ENCODE data around the gene ACTL8. TPM values are rescaled to one million over a fixed set of nuclear protein-coding genes. Genes with fewer than 3 reads are reported as not detected.

ACTL8 gene
- total and polyA plus RNA-seq, 7 experiments from 2014 or later = not detected

- no peaks in the 10 kb centered on the region for H3K36me3 Mint-ChIP-seq
- Histone ChIP-seq H3K27me3 (ENCODE audit: control insufficient read depth in 2 of 2, insufficient read depth in 2 of 2, low read length in 2 of 2) (no peaks in the 10 kb centered on the region), H3K4me1 (ENCODE audit: control insufficient read depth in 2 of 2, insufficient read depth in 2 of 2, low read length in 2 of 2) (no peaks in the 10 kb centered on the region), H3K4me3 (ENCODE audit: low read length) (no peak overlapping the region), H3K27ac (ENCODE audit: low read depth, low read length) (no peak overlapping the region), H3K36me3 (ENCODE audit: control insufficient read depth in 2 of 3, insufficient read depth in 3 of 3, low read length in 3 of 3) (no peaks in the 10 kb centered on the region), H3K9me3 (ENCODE audit: control insufficient read depth in 2 of 3, low read length in 3 of 3) (no peaks in the 10 kb centered on the region)
- ATAC-seq (no peak), DNase-seq (no peak)
- H3K27me3 Mint-ChIP-seq = peaks cover under 1 to 21% (median 4%) of the 10 kb centered on the region in 5 donors
- intact Hi-C loops (cut with micrococcal nuclease) = no loop called here
- peaks cover 0 to 5% (median 0%) of the 10 kb centered on the region in 11 donors for H3K9me3 Mint-ChIP-seq
- H3K4me1 Mint-ChIP-seq = no peaks in the 10 kb centered on the region
- H3K27ac Mint-ChIP-seq = no peak overlapping the region
- ChIA-PET CTCF (no interaction called here), POLR2A (no interaction called here)
- no peak overlapping the region for H3K4me3 Mint-ChIP-seq
These were observed 20.7 kb downstream of the ACTL8 start for GRCh38 chr1:17775796-17776195.

- CTCF ChIA-PET = no interaction called here
- POLR2A ChIA-PET = no interaction called here
These were observed 21.3 kb downstream of the ACTL8 start for GRCh38 chr1:17776426-17776825.

DNA sequence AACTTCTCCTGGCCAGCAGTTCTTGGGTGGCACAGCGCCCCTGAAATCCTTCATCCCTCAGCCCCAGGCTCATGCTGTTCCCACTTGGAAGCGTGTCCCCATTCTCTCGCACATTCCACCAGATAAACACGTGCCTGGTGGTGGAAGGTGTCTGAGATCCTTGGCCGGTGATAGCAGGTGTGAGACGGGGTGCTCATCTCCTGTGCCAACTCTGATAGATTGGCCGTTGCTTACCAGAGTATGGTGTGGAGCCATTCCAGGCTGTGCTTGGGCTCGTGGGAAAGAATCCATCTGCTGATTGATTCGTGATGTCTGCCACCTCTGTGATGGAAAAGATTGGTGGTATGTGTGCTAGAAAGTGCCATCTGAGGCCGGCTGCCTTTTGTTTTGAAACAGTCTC, 22.2 kb downstream of the ACTL8 start:
- Histone ChIP-seq H3K4me3 (ENCODE audit: low read length) (no peak overlapping the region), H3K36me3 (ENCODE audit: control insufficient read depth in 2 of 3, insufficient read depth in 3 of 3, low read length in 3 of 3) (no peaks in the 10 kb centered on the region), H3K9me3 (ENCODE audit: control insufficient read depth in 2 of 3, low read length in 3 of 3) (no peaks in the 10 kb centered on the region), H3K27me3 (ENCODE audit: control insufficient read depth in 2 of 2, insufficient read depth in 2 of 2, low read length in 2 of 2) (no peaks in the 10 kb centered on the region), H3K4me1 (ENCODE audit: control insufficient read depth in 2 of 2, insufficient read depth in 2 of 2, low read length in 2 of 2) (no peaks in the 10 kb centered on the region), H3K27ac (ENCODE audit: low read depth, low read length) (no peak overlapping the region)
- ATAC-seq (no peak), DNase-seq (no peak)
- Mint-ChIP-seq H3K4me3 (no peak overlapping the region), H3K27me3 (peaks cover 0 to 23% (median 2%) of the 10 kb centered on the region in 5 donors), H3K27ac (no peak overlapping the region), H3K9me3 (peaks cover 0 to 6% (median 0%) of the 10 kb centered on the region in 11 donors), H3K4me1 (no peaks in the 10 kb centered on the region), H3K36me3 (no peaks in the 10 kb centered on the region)
- POLR2A ChIA-PET = no interaction called here
- intact Hi-C loops (cut with micrococcal nuclease) = no loop called here
- CTCF ChIA-PET = no interaction called here

More at GRCh38 chr1:17776426-17776825, 21.3 kb downstream of the ACTL8 start:
- no peaks in the 10 kb centered on the region for H3K36me3 Mint-ChIP-seq
- H3K9me3 ChIP-seq (ENCODE audit: control insufficient read depth in 2 of 3, low read length in 3 of 3) = no peaks in the 10 kb centered on the region
- no peak overlapping the region for H3K27ac Mint-ChIP-seq
- no peaks in the 10 kb centered on the region for H3K27me3 ChIP-seq (ENCODE audit: control insufficient read depth in 2 of 2, insufficient read depth in 2 of 2, low read length in 2 of 2)
- H3K4me1 ChIP-seq (ENCODE audit: control insufficient read depth in 2 of 2, insufficient read depth in 2 of 2, low read length in 2 of 2) = no peaks in the 10 kb centered on the region
- no peak overlapping the region for H3K4me3 Mint-ChIP-seq
- no peak overlapping the region for H3K4me3 ChIP-seq (ENCODE audit: low read length)
- peaks cover 0 to 21% (median 2%) of the 10 kb centered on the region in 5 donors for H3K27me3 Mint-ChIP-seq
- no peaks in the 10 kb centered on the region for H3K36me3 ChIP-seq (ENCODE audit: control insufficient read depth in 2 of 3, insufficient read depth in 3 of 3, low read length in 3 of 3)
- ATAC-seq (no peak), DNase-seq (no peak)
- no peaks in the 10 kb centered on the region for H3K4me1 Mint-ChIP-seq
- intact Hi-C loops (cut with micrococcal nuclease) = no loop called here
- peaks cover 0 to 5% (median 0%) of the 10 kb centered on the region in 11 donors for H3K9me3 Mint-ChIP-seq
- no peak overlapping the region for H3K27ac ChIP-seq (ENCODE audit: low read depth, low read length)

- H3K9me3 ChIP-seq (ENCODE audit: control insufficient read depth in 2 of 3, low read length in 3 of 3) = no peaks in the 10 kb centered on the region
- Mint-ChIP-seq H3K27me3 (peaks cover 0 to 23% (median 2%) of the 10 kb centered on the region in 5 donors), H3K36me3 (no peaks in the 10 kb centered on the region), H3K4me3 (no peak overlapping the region), H3K4me1 (no peaks in the 10 kb centered on the region), H3K27ac (no peak overlapping the region), H3K9me3 (peaks cover 0 to 6% (median 0%) of the 10 kb centered on the region in 11 donors)
- ChIA-PET CTCF (interaction anchor here (0.7 kb wide), 1 partner anchor 79 kb away, joined by 3 read pairs; no protein-coding TSS in a partner anchor), POLR2A (no interaction called here)
- no peaks in the 10 kb centered on the region for H3K4me1 ChIP-seq (ENCODE audit: control insufficient read depth in 2 of 2, insufficient read depth in 2 of 2, low read length in 2 of 2)
- no peaks in the 10 kb centered on the region for H3K36me3 ChIP-seq (ENCODE audit: control insufficient read depth in 2 of 3, insufficient read depth in 3 of 3, low read length in 3 of 3)
- H3K27ac ChIP-seq (ENCODE audit: low read depth, low read length) = no peak overlapping the region
- H3K27me3 ChIP-seq (ENCODE audit: control insufficient read depth in 2 of 2, insufficient read depth in 2 of 2, low read length in 2 of 2) = no peaks in the 10 kb centered on the region
- intact Hi-C loops (cut with micrococcal nuclease) = no loop called here
- DNase-seq = no peak
- ATAC-seq = no peak
- no peak overlapping the region for H3K4me3 ChIP-seq (ENCODE audit: low read length)
These were observed 22.7 kb downstream of the ACTL8 start for GRCh38 chr1:17777818-17778217.

DNA sequence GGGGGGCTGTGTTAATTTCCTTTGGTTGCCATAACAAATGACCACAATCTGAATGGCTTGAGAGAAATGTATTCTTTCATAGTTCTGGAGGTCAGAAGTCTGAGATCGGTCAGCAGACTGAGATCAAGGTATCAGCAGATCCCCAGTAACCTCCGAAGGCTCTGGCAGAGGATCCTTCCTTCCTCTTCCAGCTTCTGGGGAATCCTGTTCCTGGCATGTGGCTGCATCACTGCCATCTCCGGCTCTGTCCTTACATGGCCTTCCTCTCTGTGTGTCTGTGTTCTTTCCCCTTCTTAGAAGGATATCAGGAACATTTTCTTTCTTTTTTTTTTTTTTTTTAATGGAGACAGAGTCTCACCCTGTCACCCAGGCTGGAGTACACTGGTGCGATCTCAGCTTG, 25.8 kb downstream of the ACTL8 start:
- H3K36me3 Mint-ChIP-seq = no peaks in the 10 kb centered on the region
- H3K27ac Mint-ChIP-seq = no peak overlapping the region
- Histone ChIP-seq H3K9me3 (ENCODE audit: control insufficient read depth in 2 of 3, low read length in 3 of 3) (no peaks in the 10 kb centered on the region), H3K4me1 (ENCODE audit: control insufficient read depth in 2 of 2, insufficient read depth in 2 of 2, low read length in 2 of 2) (no peaks in the 10 kb centered on the region), H3K4me3 (ENCODE audit: low read length) (no peak overlapping the region), H3K27me3 (ENCODE audit: control insufficient read depth in 2 of 2, insufficient read depth in 2 of 2, low read length in 2 of 2) (no peaks in the 10 kb centered on the region), H3K27ac (ENCODE audit: low read depth, low read length) (no peak overlapping the region), H3K36me3 (ENCODE audit: control insufficient read depth in 2 of 3, insufficient read depth in 3 of 3, low read length in 3 of 3) (no peaks in the 10 kb centered on the region)
- DNase-seq (no peak), ATAC-seq (no peak)
- ChIA-PET POLR2A (no interaction called here), CTCF (no interaction called here)
- peaks cover 0 to 17% (median 3%) of the 10 kb centered on the region in 5 donors for H3K27me3 Mint-ChIP-seq
- peaks cover 0 to 6% (median 3%) of the 10 kb centered on the region in 11 donors for H3K9me3 Mint-ChIP-seq
- no peak overlapping the region for H3K4me3 Mint-ChIP-seq
- intact Hi-C loops (cut with micrococcal nuclease) = no loop called here
- H3K4me1 Mint-ChIP-seq = no peaks in the 10 kb centered on the region

DNA sequence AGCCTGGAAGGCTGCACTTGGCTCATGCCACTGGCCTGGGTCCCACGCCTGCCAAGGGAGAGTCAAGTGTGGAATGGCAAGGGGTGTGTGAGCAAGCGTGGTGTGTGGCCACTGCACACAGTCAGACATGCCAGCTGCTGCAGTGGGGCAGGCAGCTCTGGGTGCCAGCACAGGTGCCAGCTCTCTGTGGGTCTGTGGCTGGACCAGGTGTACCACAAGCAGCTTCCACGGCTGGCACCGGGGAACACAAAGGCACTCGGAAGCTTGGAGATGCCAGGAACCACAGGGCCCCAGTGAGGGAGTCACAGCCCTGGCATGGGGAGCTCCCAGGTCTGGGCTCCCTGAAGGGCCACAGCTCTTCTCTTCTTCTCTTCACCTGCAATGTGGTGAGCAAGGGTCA, 34.8 kb downstream of the ACTL8 start:
- H3K4me1 Mint-ChIP-seq = no peaks in the 10 kb centered on the region
- Histone ChIP-seq H3K9me3 (ENCODE audit: control insufficient read depth in 2 of 3, low read length in 3 of 3) (no peaks in the 10 kb centered on the region), H3K4me3 (ENCODE audit: low read length) (no peak overlapping the region), H3K36me3 (ENCODE audit: control insufficient read depth in 2 of 3, insufficient read depth in 3 of 3, low read length in 3 of 3) (no peaks in the 10 kb centered on the region), H3K27ac (ENCODE audit: low read depth, low read length) (no peak overlapping the region), H3K4me1 (ENCODE audit: control insufficient read depth in 2 of 2, insufficient read depth in 2 of 2, low read length in 2 of 2) (no peaks in the 10 kb centered on the region), H3K27me3 (ENCODE audit: control insufficient read depth in 2 of 2, insufficient read depth in 2 of 2, low read length in 2 of 2) (no peaks in the 10 kb centered on the region)
- no peak overlapping the region for H3K4me3 Mint-ChIP-seq
- H3K9me3 Mint-ChIP-seq = peaks cover 0 to 4% (median 0%) of the 10 kb centered on the region in 11 donors
- no peaks in the 10 kb centered on the region for H3K36me3 Mint-ChIP-seq
- intact Hi-C loops (cut with micrococcal nuclease) = no loop called here
- CTCF ChIA-PET = no interaction called here
- H3K27ac Mint-ChIP-seq = no peak overlapping the region
- ATAC-seq = no peak
- DNase-seq = no peak
- H3K27me3 Mint-ChIP-seq = peaks cover 0 to 34% (median 14%) of the 10 kb centered on the region in 5 donors
- POLR2A ChIA-PET = no interaction called here

- Mint-ChIP-seq H3K27ac (no peak overlapping the region), H3K9me3 (peaks cover 0 to 4% (median 0%) of the 10 kb centered on the region in 11 donors), H3K4me3 (no peak overlapping the region), H3K27me3 (peaks cover 0 to 38% (median 14%) of the 10 kb centered on the region in 5 donors), H3K4me1 (peaks cover 0 to 1% (median 0%) of the 10 kb centered on the region in 7 donors), H3K36me3 (no peaks in the 10 kb centered on the region)
- ChIA-PET CTCF (no interaction called here), POLR2A (no interaction called here)
- no peaks in the 10 kb centered on the region for H3K9me3 ChIP-seq (ENCODE audit: control insufficient read depth in 2 of 3, low read length in 3 of 3)
- no peaks in the 10 kb centered on the region for H3K27me3 ChIP-seq (ENCODE audit: control insufficient read depth in 2 of 2, insufficient read depth in 2 of 2, low read length in 2 of 2)
- intact Hi-C loops (cut with micrococcal nuclease) = no loop called here
- no peak for ATAC-seq
- H3K36me3 ChIP-seq (ENCODE audit: control insufficient read depth in 2 of 3, insufficient read depth in 3 of 3, low read length in 3 of 3) = no peaks in the 10 kb centered on the region
- no peak overlapping the region for H3K4me3 ChIP-seq (ENCODE audit: low read length)
- DNase-seq = no peak
- H3K4me1 ChIP-seq (ENCODE audit: control insufficient read depth in 2 of 2, insufficient read depth in 2 of 2, low read length in 2 of 2) = no peaks in the 10 kb centered on the region
- H3K27ac ChIP-seq (ENCODE audit: low read depth, low read length) = no peak overlapping the region
These were observed 35.4 kb downstream of the ACTL8 start for GRCh38 chr1:17790383-17791054.

All from naive thymus-derived CD4-positive, alpha-beta T cell (primary cell).